Measurements from ENCODE around the gene PAX2. TPM values are rescaled to one million over a fixed set of nuclear protein-coding genes. Genes with fewer than 3 reads are reported as not detected.

Gene PAX2
- polyA plus RNA-seq, 3 donors, result not detected

- peak overlapping the region in 1 of 3 experiments; percentile 56 for H3K4me3 ChIP-seq (replicated peaks in 1 of 3; ENCODE audit: low read depth in 2 of 3, low read length in 3 of 3)
- peaks cover 5 to 47% of the 10 kb centered on the region in 2 donors for H3K9me3 ChIP-seq (replicated peaks in 1 of 2; ENCODE audit: control insufficient read depth in 1 of 2, insufficient read depth in 1 of 2, low read length in 2 of 2)
- Mint-ChIP-seq H3K9me3 (peaks cover 0 to 29% (median 16%) of the 10 kb centered on the region in 7 donors), H3K27ac (no peak overlapping the region), H3K36me3 (peaks cover 3 to 10% of the 10 kb centered on the region in 2 donors), H3K27me3 (ENCODE audit: low read depth in 3 of 3) (peaks cover 81 to 96% (median 91%) of the 10 kb centered on the region in 3 donors), H3K4me1 (peaks cover 28% of the 10 kb centered on the region), H3K4me3 (peak overlapping the region in 1 of 2 donors; percentile 68)
- intact Hi-C loops (cut with micrococcal nuclease), result no loop called here
- peak overlapping the region; percentile 67 for H3K4me2 ChIP-seq (replicated peaks; ENCODE audit: extremely low read depth, low read length, poor library complexity, severe bottlenecking)
- 3% methylated on average over 41 of the region's 41 CpGs for WGBS (ENCODE audit: insufficient coverage)
- H3K4me1 ChIP-seq (ENCODE audit: control insufficient read depth in 1 of 2, insufficient read depth in 2 of 2, low read length in 2 of 2), result peaks cover 24 to 35% of the 10 kb centered on the region in 2 donors
- no peak overlapping the region for H3K9ac ChIP-seq (ENCODE audit: insufficient read depth, low read length, poor library complexity, severe bottlenecking)
- no peak overlapping the region for H3K27ac ChIP-seq (ENCODE audit: low read depth in 1 of 2, low read length in 2 of 2)
- H2AFZ ChIP-seq (ENCODE audit: insufficient read depth, low read depth, low read length, poor library complexity, severe bottlenecking), result no peak overlapping the region
- no peaks in the 10 kb centered on the region for H3K79me2 ChIP-seq (ENCODE audit: insufficient read depth, low read length)
- no peaks in the 10 kb centered on the region for H4K20me1 ChIP-seq (ENCODE audit: insufficient read depth, low read length)
- no peaks in the 10 kb centered on the region for H3K36me3 ChIP-seq (replicated peaks in 1 of 2; ENCODE audit: control insufficient read depth in 1 of 2, insufficient read depth in 2 of 2, low read length in 2 of 2)
- no peak for DNase-seq
- peaks cover 83 to 96% of the 10 kb centered on the region in 2 donors for H3K27me3 ChIP-seq (ENCODE audit: control insufficient read depth in 2 of 2, insufficient read depth in 2 of 2, low read length in 2 of 2)
- TF ChIP-seq CTCF (IDR thresholded peaks at IDR 0.05), result no peak
These were observed 81.2 kb downstream of the PAX2 start for GRCh38 chr10:100826661-100826982.

DNA sequence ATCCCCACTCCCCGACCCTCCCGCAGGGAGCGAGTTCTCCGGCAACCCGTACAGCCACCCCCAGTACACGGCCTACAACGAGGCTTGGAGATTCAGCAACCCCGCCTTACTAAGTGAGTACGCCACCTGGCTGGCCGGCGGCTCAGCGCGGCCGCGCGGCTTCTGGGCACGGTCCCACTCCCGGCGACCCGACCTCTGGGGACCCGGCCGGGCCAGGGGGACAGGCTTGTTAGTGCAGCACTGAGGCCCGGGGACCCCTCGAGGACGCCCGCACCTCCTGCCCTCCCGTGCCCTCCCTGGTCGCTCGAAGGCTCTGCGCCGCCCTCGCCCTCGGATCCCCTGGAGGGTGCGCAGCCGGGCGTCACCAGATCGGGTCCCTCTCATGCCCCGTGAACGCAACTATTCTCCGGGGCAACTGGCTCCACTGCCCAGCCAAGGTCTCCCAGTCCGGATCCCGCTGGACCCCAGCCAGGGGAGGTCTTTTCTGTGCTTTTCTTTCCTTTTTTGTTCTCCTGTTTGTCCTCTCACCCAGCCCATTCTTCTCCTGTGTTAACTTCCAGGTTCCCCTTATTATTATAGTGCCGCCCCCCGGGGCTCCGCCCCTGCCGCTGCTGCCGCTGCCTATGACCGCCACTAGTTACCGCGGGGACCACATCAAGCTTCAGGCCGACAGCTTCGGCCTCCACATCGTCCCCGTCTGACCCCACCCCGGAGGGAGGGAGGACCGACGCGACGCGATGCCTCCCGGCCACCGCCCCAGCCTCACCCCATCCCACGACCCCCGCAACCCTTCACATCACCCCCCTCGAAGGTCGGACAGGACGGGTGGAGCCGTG, 81.8 kb downstream of the PAX2 start:
- intact Hi-C loops (cut with micrococcal nuclease), result no loop called here
- no peak for TF ChIP-seq CTCF (IDR thresholded peaks at IDR 0.05)
- no peak overlapping the region for H3K27ac ChIP-seq (ENCODE audit: low read depth in 1 of 2, low read length in 2 of 2)
- H3K4me2 ChIP-seq (replicated peaks; ENCODE audit: extremely low read depth, low read length, poor library complexity, severe bottlenecking), result peak overlapping the region; percentile 67
- under 1% methylated on average over 55 of the region's 68 CpGs for WGBS (ENCODE audit: insufficient coverage)
- peak overlapping the region; percentile 68 to 92 for H3K4me3 Mint-ChIP-seq
- peaks cover 84 to 96% of the 10 kb centered on the region in 2 donors for H3K27me3 ChIP-seq (ENCODE audit: control insufficient read depth in 2 of 2, insufficient read depth in 2 of 2, low read length in 2 of 2)
- H3K9me3 Mint-ChIP-seq, result peaks cover 0 to 29% (median 16%) of the 10 kb centered on the region in 7 donors
- peaks cover 5 to 51% of the 10 kb centered on the region in 2 donors for H3K9me3 ChIP-seq (replicated peaks in 1 of 2; ENCODE audit: control insufficient read depth in 1 of 2, insufficient read depth in 1 of 2, low read length in 2 of 2)
- H3K4me1 Mint-ChIP-seq, result peaks cover 28% of the 10 kb centered on the region
- no peaks in the 10 kb centered on the region for H3K36me3 ChIP-seq (replicated peaks in 1 of 2; ENCODE audit: control insufficient read depth in 1 of 2, insufficient read depth in 2 of 2, low read length in 2 of 2)
- no peak overlapping the region for H3K9ac ChIP-seq (ENCODE audit: insufficient read depth, low read length, poor library complexity, severe bottlenecking)
- H3K27me3 Mint-ChIP-seq (ENCODE audit: low read depth in 3 of 3), result peaks cover 87 to 98% (median 92%) of the 10 kb centered on the region in 3 donors
- peak in 1 of 3 donors; percentile 3 for DNase-seq
- peak overlapping the region; percentile 35 for H2AFZ ChIP-seq (ENCODE audit: insufficient read depth, low read depth, low read length, poor library complexity, severe bottlenecking)
- H4K20me1 ChIP-seq (ENCODE audit: insufficient read depth, low read length), result no peaks in the 10 kb centered on the region
- peak overlapping the region in 2 of 7 donors; percentile 18 to 28 for H3K27ac Mint-ChIP-seq
- H3K4me3 ChIP-seq (replicated peaks in 1 of 3; ENCODE audit: low read depth in 2 of 3, low read length in 3 of 3), result peak overlapping the region in 1 of 3 experiments; percentile 56
- H3K4me1 ChIP-seq (ENCODE audit: control insufficient read depth in 1 of 2, insufficient read depth in 2 of 2, low read length in 2 of 2), result peaks cover 24 to 35% of the 10 kb centered on the region in 2 donors
- peaks cover 3 to 10% of the 10 kb centered on the region in 2 donors for H3K36me3 Mint-ChIP-seq
- no peaks in the 10 kb centered on the region for H3K79me2 ChIP-seq (ENCODE audit: insufficient read depth, low read length)

All from CD14-positive monocyte (primary cell).